Astrocyte of the cerebellum (primary cell): ENCODE measurements around the gene RELN.

Experiments used
- DNase-seq: peaks from one replicate; pipeline ENCODE4 v3.0.0-alpha.2; 2011; ENCODE audit warnings: low read depth
- H3K4me3 ChIP-seq: 2 replicates; pipeline ENCODE4 v1.5.1; 2011; ENCODE audit warnings: mild to moderate bottlenecking, low read depth, low read length, moderate library complexity
- in situ Hi-C: cut with HindIII; loops from 2 replicates; pipeline ENCODE4 v1.10.0; 2017; ENCODE audit warnings: low sequenced_read_pairs
- TF ChIP-seq, protein P1 (sequence below): IDR thresholded peaks from 2 replicates; pipeline ENCODE4 v1.5.1; 2012; ENCODE audit warnings: low read length, low read depth, moderate library complexity, mild to moderate bottlenecking; ENCODE audit errors: missing control alignments

Gene RELN

GRCh38 chr7:103995554-103995953 lies 6.1 kb upstream of the RELN start:
- no peak for DNase-seq
- TF ChIP-seq, protein P1, sequence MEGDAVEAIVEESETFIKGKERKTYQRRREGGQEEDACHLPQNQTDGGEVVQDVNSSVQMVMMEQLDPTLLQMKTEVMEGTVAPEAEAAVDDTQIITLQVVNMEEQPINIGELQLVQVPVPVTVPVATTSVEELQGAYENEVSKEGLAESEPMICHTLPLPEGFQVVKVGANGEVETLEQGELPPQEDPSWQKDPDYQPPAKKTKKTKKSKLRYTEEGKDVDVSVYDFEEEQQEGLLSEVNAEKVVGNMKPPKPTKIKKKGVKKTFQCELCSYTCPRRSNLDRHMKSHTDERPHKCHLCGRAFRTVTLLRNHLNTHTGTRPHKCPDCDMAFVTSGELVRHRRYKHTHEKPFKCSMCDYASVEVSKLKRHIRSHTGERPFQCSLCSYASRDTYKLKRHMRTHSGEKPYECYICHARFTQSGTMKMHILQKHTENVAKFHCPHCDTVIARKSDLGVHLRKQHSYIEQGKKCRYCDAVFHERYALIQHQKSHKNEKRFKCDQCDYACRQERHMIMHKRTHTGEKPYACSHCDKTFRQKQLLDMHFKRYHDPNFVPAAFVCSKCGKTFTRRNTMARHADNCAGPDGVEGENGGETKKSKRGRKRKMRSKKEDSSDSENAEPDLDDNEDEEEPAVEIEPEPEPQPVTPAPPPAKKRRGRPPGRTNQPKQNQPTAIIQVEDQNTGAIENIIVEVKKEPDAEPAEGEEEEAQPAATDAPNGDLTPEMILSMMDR, result no peak
- no peak overlapping the region for H3K4me3 ChIP-seq
- in situ Hi-C loops, result no loop called here

DNA sequence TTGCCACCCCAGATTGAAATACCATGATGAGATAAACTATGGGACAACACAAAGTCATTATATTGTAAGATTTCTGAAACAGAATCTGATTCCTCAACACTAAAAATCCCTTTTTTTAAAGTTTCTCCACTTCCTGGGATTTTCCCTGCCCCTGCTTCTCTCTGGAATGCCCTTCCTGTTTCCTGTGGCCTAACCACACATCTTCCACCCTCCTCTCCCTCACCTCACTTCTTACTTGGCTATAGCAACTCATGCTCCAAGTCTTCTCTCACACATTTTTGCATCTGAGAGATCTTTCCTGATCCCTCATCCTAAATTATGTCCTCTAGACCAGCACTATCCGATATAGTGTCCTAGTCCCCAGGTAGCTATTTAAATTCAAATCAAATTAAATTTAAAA lies 4.1 kb upstream of the RELN start:
- H3K4me3 ChIP-seq, result no peak overlapping the region
- DNase-seq, result no peak
- TF ChIP-seq, protein P1, result no peak
- in situ Hi-C loops, result no loop called here

DNA sequence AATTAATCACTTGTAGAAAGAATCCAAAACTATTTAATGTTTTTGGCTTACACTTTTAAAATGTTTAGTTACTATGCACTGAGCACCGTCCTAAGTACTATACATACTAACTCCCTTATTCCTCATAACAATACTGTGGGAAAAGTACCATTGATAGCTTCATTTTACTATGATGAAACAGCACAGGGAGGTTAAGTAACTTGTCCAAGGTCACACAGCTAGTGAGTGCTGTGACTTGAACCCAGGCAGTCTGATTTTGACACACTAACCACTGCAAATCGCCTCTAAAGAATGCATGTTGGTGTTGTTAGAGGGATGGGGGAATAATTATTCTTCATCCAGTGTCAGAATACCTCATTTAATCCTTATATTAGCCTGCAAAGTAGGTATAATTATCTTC lies 1.9 kb upstream of the RELN start:
- in situ Hi-C loops, result no loop called here
- TF ChIP-seq, protein P1, result no peak
- DNase-seq, result no peak
- H3K4me3 ChIP-seq, result no peak overlapping the region

DNA sequence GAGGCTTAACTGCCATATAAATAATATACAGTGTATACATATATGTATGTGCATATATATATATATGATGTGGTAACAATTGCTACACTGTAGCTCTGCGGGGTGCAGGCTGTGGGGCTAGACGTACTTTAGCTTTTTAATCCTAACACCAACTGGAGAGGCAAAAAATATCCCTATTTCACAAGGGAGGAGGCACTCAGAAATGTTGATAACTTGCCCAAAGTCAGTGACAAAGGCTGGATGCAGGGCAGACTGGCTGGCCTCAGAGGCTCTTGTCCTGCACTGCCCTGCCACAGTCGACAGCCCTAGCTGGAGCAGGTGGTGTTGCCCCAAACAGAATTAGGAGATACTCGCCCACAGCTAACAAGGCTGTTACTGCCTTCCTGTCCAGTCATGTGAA lies 1.5 kb upstream of the RELN start:
- in situ Hi-C loops, result no loop called here
- no peak for DNase-seq
- H3K4me3 ChIP-seq, result no peak overlapping the region
- TF ChIP-seq, protein P1, result no peak

- in situ Hi-C loops, result no loop called here
- TF ChIP-seq, protein P1, result peak; percentile 16
- peak; percentile 15 for DNase-seq
- peak overlapping the region; percentile 51 for H3K4me3 ChIP-seq
Measured at GRCh38 chr7:103989785-103990767, 618 bp upstream of the RELN start.

- in situ Hi-C loops, result no loop called here
- no peak for DNase-seq
- peak overlapping the region; percentile 40 for H3K4me3 ChIP-seq
- TF ChIP-seq, protein P1, result no peak
Measured at GRCh38 chr7:103988468-103989199, 824 bp downstream of the RELN start.
